ENCODE measurements around the gene RAB39A.
"Not testable (repeated sequence)": the region's sequence is repeated elsewhere in the genome, so short reads cannot be mapped to it uniquely, and the experiment has no call there.

The RAB39A gene

GRCh38 chr11:107928046-107928766, at the start of gene RAB39A:
RAB39A (plus strand) TSS chr11:107928448; CDS start chr11:107928569, 121 bp downstream.
- DNase-seq, result peak; percentile 69

GRCh38 chr11:107881471-107881870, 46.8 kb upstream of the RAB39A start:
- DNase-seq, result not testable (repeated sequence)

GRCh38 chr11:107882095-107882820, 46.0 kb upstream of the RAB39A start:
- DNase-seq, result no peak

- no peak for DNase-seq
Measured at GRCh38 chr11:107898270-107898669, 30.0 kb upstream of the RAB39A start.

GRCh38 chr11:107908211-107908610, 20.0 kb upstream of the RAB39A start:
- DNase-seq, result no peak

- not testable (repeated sequence) for DNase-seq
Measured at GRCh38 chr11:107912415-107912814, 15.8 kb upstream of the RAB39A start.

- DNase-seq, result no peak
Measured at GRCh38 chr11:107915229-107915628, 13.0 kb upstream of the RAB39A start.

GRCh38 chr11:107916671-107917241, 11.5 kb upstream of the RAB39A start:
- peak; percentile 18 for DNase-seq

GRCh38 chr11:107921997-107922396, 6.3 kb upstream of the RAB39A start:
- no peak for DNase-seq

GRCh38 chr11:107923519-107923918, 4.7 kb upstream of the RAB39A start:
- not testable (repeated sequence) for DNase-seq

GRCh38 chr11:107924306-107924705, 3.9 kb upstream of the RAB39A start:
- DNase-seq, result no peak

- no peak for DNase-seq
Measured at GRCh38 chr11:107927559-107927958, 689 bp upstream of the RAB39A start.

GRCh38 chr11:107928767-107929507, 689 bp downstream of the RAB39A start:
- peak; percentile 2 for DNase-seq

GRCh38 chr11:107929611-107930200, 1.5 kb downstream of the RAB39A start:
- peak; percentile 24 for DNase-seq

- no peak for DNase-seq
Measured at GRCh38 chr11:107931206-107931605, 3.0 kb downstream of the RAB39A start.

- no peak for DNase-seq
Measured at GRCh38 chr11:107947904-107948303, 19.7 kb downstream of the RAB39A start.

GRCh38 chr11:107948328-107948727, 20.1 kb downstream of the RAB39A start:
- DNase-seq, result not testable (repeated sequence)

- no peak for DNase-seq
Measured at GRCh38 chr11:107951155-107951554, 22.9 kb downstream of the RAB39A start.

GRCh38 chr11:107953446-107953845, 25.2 kb downstream of the RAB39A start:
- DNase-seq, result no peak

- DNase-seq, result no peak
Measured at GRCh38 chr11:107956543-107956942, 28.3 kb downstream of the RAB39A start.

GRCh38 chr11:107957109-107957588, 28.9 kb downstream of the RAB39A start:
- DNase-seq, result no peak

GRCh38 chr11:107961480-107961879, 33.2 kb downstream of the RAB39A start:
- DNase-seq, result no peak

GRCh38 chr11:107962181-107962580, 33.9 kb downstream of the RAB39A start:
- DNase-seq, result no peak
